HG02642 (cell line): ENCODE measurements around the gene CXCL1.

Experiments used
- ATAC-seq: cut with Tn5 transposase; IDR thresholded peaks from one replicate; pipeline ENCODE4 v1.9.1; 2021; ENCODE audit warnings: mild to moderate bottlenecking; ENCODE audit not compliant: unreplicated experiment, poor library complexity

CXCL1 gene

DNA sequence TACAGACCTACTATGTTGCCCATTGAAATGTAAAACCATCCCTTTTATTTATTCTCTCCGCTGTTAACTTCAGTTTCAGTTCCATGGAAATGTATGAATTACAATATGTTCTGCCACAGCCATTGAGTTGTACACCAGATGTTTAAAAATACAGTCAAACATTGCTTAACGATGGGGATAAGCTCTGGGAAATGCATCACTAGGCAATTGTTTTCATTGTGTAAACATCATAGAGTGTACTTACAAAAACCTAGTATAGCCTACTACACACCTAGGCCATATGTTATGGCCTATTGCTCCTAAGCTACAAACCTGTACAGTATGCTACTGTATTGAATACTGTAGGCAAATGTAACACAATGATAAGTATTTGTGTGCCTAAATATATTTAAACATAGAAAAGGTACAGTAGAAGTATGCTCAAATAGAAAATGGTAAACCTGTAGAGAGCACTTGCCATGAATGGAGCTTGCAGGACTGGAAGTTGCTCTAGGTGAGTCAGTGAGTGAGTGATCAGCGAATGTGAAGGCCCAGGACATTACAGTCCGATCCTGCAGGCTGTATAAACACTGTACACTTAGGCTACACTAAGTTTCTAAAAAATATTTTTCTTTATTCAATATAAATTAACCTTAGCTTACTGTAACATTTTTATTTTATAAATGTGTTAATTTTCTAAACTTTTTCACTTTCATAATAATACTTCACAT lies 18.8 kb upstream of the CXCL1 start:
- no peak for ATAC-seq

DNA sequence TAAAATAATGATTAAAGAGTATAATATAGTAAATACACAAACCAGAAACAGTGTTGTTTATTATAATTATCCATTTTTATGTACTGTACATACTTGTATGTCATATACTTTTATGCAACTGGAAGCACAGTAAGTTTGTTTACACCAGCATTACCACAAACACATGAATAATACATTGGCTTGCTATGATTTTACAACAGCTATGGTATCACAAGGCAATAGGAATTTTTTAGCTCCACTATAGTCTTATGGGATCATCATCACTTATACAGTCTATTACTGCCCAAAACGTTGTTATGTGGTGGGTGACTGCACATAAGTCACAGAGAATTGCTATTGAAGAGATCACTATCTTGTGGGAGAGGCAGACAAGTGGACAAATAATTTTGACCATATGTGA lies 17.9 kb upstream of the CXCL1 start:
- ATAC-seq, result no peak

DNA sequence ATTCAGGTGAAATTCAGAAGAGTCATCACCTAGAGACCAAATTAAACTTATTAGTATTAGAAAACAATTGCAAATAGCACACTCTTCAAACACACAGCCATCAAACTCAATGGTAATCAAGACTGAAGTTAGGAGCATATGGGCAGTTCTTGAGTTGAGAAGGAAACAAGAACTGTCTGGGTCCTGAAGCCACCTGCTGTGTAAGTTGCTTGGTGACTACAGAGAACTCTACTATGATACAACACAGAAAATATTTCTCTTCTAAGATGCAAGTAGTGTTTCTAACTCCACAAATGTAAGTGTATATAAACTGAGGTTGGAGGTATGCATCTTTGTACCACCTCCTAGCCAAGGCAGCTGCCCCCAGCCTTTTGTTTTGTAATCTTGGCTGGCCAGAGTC lies 16.4 kb upstream of the CXCL1 start:
- ATAC-seq, result no peak

- ATAC-seq, result no peak
Observed at GRCh38 chr4:73853246-73853704, 15.9 kb upstream of the CXCL1 start, which contains the start of gene PF4V1. Gene PF4V1 (plus strand): TSS chr4:73853296. CDS start chr4:73853363, 67 bp downstream.

DNA sequence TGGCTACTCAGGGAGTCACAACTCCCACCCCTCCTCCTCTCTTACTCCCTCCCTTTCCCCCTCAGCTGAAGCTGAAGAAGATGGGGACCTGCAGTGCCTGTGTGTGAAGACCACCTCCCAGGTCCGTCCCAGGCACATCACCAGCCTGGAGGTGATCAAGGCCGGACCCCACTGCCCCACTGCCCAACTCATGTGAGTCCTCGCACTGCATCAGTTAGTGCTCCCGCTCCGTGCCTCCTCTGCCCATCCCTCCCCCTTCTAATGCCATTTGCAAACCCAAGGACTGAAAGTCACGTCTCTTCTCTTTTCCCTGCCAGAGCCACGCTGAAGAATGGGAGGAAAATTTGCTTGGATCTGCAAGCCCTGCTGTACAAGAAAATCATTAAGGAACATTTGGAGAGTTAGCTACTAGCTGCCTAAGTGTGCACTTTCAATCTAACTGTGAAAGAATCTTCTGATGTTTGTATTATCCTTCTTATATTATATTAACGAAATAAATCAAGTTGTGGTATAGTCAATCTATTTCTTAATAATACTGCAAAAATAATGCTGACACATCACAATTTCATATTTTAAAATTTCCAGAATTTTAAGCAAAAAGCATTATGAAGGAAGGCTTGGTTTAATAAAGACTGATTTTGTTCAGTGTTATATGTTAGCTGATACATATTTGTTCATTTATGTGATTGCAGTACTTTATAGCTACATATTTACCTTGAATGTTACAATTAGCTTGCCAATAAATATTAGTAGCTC lies 15.3 kb upstream of the CXCL1 start:
- ATAC-seq, result no peak

GRCh38 chr4:73855406-73855805 lies 13.8 kb upstream of the CXCL1 start:
- ATAC-seq, result no peak

DNA sequence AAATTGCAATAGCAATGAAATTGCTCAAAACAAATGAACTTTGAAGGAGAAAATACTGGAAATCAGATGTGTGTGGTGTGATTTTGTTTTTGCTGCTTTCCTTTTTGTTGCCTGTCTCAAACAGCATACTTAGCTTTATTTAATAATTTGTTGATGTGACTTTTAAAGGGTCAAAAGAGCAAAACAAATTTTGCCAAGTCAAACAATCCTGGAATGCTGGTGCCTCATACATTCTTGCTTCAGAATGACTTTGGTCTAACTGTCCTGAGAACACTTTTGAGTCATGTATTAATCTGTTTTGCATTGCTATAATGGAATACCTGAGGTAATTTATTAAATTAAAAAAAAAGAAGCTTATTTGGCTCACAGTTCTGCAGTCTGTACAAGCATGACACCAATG lies 12.7 kb upstream of the CXCL1 start:
- no peak for ATAC-seq

GRCh38 chr4:73859614-73860088 lies 9.5 kb upstream of the CXCL1 start:
- no peak for ATAC-seq

DNA sequence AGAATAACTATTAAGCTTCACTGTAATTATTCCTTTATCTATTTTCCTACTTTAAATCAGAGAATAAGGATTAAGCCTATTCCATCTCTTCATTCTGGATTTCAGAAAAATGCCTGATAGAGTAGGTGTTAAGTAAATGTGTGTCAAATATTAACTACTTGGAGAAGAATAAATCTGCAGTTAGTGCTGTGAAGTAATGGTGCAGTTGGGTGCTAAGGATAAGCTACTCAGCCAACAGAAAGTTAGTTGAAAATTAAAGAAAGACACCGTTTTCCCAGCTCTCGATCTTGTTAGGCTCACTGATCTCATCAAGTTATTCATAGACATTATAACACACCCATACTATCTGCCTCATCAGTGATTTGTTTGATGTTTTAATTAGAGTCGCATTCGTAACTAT lies 9.0 kb upstream of the CXCL1 start:
- ATAC-seq, result no peak

GRCh38 chr4:73860917-73861316 lies 8.3 kb upstream of the CXCL1 start:
- no peak for ATAC-seq

- no peak for ATAC-seq
Observed at GRCh38 chr4:73862322-73862721, 6.9 kb upstream of the CXCL1 start.

DNA sequence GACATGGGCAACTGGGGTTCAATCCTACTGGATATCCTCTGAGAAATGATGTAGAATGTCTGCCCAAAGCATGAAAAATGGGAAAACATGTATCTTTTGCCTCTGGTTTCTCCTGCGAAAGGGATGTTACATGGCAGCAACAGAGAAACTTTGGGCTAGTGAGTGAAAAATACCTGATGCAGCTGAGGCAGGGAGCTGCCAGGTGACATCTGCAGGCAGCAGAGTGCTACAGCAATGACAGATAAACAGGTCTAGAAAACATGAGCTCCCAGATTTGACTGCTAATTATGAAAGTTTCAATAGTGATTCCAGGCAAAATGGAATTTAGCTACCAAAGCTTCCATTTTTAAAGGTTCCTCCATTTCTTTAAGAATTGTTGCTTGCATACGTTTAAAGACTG lies 4.8 kb upstream of the CXCL1 start:
- no peak for ATAC-seq

DNA sequence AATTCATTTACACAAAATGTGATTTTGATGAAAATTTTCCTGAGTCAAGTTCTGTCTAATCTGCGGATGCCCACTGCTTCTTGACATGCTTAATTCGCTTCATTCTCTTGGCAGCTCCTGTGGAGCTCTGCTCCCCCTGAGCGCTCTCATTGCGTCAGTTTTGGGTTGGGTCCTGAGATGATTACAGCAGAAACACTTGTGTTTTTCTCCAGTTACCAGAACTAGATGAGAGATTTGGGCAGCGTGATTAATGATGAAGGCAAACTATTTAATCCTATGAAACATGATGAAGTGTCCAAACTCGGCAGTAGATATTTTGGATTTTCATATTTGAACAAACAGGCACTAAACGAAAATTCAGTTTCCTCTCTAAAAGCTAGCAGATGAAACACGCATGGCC lies 4.2 kb upstream of the CXCL1 start:
- no peak for ATAC-seq

DNA sequence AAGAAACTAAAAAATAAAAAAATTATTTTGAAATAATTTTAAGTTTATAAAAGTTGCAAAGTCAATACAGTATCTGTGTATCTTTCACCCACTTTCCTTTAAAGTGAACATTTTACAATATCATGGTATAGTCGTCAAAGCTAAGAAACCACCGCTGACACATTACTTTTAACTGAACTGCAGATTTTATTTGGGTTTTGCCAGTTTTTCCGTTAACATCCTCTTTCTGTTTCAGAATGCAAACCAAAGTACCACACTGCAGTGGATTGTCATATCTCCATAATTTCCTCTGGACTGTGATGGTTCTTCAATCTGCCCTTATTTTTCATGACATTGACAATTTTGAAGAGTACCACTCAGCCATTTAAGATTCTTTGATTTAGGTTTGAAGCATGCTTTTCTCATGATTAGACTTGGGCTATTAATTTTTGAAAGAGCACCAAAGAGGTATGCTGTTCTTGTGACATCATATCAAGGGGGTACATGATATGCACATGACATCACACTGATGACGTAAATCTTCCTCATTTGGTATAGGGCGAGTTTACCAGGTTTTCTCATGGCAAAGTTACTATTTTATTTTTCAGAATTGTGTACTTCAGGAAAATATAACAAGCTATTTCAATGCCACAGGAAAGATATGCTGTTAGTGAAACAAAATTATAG lies 3.6 kb upstream of the CXCL1 start:
- ATAC-seq, result no peak

- no peak for ATAC-seq
Observed at GRCh38 chr4:73866246-73866645, 2.9 kb upstream of the CXCL1 start.

DNA sequence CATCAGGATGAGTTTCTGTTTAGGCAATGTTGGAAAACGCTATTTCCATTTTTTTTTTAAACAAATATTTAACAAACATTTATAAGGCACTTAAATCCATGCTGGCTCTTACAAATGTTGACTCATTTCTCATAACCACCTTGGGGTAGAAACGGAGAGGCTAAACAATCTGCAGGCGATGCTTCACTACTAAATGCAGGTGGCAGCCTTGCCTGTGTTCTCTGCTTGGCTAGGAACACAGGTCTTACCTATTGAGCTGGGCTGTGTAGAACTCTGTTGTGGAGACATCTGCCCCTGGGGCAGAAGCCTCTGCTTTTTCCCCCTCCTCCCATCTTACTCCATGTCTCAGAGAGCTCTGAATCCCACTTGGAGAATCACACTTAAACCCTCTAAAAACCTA lies 1.4 kb upstream of the CXCL1 start:
- ATAC-seq, result no peak

GRCh38 chr4:73868206-73869129 lies 725 bp upstream of the CXCL1 start:
- no peak for ATAC-seq

GRCh38 chr4:73870260-73870659 lies 1.1 kb downstream of the CXCL1 start:
- no peak for ATAC-seq

DNA sequence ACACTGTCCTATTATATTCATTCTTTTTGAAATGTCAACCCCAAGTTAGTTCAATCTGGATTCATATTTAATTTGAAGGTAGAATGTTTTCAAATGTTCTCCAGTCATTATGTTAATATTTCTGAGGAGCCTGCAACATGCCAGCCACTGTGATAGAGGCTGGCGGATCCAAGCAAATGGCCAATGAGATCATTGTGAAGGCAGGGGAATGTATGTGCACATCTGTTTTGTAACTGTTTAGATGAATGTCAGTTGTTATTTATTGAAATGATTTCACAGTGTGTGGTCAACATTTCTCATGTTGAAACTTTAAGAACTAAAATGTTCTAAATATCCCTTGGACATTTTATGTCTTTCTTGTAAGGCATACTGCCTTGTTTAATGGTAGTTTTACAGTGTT lies 1.6 kb downstream of the CXCL1 start:
- no peak for ATAC-seq
